Activated T-helper 9 cell treated with anti-CD3 and anti-CD28 coated beads, Interleukin-2, amount 50 U/mL, for 16 hours (primary cell): ENCODE data around the gene HRC.
A peak's percentile ranks its signal among the peaks of the same experiment; 100 is the strongest.
"Not testable (repeated sequence)": the region's sequence is repeated elsewhere in the genome, so short reads cannot be mapped to it uniquely, and the experiment has no call there.

Experiments
- DNase-seq: peaks from one replicate; pipeline ENCODE4 v3.0.0-alpha.2; 2020; ENCODE audit warnings: low read depth

Gene HRC

DNA sequence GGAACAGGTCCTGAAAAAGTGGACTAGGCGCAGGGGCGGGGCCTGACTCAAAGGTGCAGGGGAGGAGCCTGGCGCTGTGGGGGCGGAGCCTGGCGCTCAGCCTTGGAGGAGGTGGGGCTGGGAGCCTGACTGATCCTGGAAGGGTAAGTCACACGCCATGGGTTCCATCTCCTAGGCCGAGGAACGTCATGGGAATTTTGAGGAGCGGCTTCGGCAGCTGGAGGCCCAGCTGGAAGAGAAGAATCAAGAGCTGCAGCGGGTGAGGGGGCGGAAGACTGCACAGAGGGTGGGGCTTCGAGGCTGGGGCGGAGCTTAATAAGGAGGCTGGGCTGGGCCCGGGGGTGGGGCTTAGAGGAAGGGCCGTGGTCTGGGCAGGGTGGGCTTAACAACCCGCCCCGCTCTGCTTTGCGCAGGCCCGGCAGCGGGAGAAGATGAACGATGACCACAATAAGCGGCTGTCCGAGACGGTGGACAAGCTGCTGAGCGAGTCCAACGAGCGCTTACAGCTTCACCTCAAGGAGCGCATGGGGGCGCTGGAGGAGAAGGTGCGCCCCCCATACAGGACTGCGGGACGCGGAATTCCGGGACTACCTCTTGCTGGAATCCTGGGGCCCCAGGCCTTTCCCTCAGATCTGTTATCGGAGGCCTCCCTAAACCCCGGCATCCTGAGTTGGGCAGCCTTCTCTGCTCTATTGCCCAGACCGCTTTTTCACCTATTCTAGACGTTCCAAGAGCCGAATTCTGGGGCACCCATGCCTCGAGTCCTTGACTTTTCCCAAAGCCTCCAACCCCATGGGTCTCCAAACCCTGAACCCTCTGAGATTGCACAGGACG lies 21.4 kb downstream of the HRC start:
- peak; percentile 21 for DNase-seq

GRCh38 chr19:49132974-49133609 lies 22.1 kb downstream of the HRC start:
- no peak for DNase-seq

DNA sequence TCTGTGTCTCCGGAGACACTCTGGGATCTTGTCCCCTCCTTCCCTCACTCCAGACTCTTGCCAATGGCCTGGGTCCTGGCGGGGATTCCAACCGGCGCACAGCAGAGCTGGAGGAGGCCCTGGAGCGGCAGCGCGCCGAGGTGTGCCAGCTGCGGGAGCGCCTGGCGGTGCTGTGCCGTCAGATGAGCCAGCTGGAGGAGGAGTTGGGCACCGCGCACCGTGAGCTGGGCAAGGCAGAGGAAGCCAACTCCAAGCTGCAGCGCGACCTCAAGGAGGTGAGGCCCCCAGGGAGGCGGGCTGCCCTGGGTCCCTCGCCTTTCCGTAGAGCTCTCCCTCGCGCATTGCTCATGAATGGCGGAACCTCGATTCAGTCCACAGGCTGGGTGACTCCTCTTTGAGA lies 24.9 kb downstream of the HRC start:
- DNase-seq: no peak

DNA sequence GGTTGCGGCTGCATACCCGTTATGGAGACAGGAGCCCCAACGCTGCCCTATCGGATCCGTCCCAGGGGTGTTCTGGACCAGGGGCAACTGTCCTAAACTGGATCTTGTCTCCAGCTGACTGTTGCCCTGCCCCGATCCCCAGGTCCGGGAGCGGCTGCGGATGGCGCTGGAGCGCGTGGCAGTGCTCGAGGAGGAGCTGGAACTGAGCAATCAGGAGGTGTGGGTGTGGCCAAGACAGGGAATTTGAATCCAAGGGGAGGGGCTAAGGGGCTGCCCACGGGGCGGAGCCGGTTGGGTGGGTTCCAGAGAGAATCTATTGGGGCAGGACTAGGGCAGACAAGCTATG lies 26.0 kb downstream of the HRC start:
- DNase-seq: no peak

DNA sequence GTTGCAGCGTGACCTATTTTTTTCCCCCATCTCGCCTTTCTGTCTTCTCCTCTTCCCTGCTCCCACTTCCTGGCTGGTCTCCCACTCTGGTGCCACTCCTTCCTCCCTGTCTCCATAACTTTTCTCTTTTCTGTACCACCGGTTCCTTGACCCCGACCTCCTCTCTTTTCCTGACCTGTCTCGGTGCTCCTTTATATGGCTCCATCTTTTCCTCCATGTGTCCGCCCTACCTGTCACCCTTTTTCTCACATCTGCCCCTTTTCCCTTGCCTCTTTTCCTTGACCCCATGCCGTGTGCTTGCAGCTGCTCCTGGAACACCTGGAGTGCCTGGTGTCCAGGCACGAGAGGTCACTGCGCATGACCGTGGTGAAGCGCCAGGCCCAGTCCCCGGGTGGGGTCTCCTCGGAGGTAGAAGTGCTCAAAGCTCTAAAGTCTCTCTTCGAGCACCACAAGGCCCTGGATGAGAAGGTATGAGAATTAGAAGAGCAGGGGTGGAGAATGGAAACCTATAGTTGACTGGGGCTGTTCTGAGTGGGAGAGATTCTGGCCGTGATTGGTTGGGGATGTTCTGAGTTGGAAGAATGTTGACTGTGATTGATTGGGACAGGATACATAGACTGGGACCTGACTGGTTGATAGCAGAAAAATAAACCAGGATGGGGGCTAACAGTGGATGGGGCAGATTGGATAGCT lies 26.5 kb downstream of the HRC start:
- DNase-seq: no peak

- DNase-seq: peak; percentile 91
Observed at GRCh38 chr19:49127674-49128544, 27.3 kb downstream of the HRC start.

- not testable (repeated sequence) for DNase-seq
Observed at GRCh38 chr19:49127225-49127624, 28.0 kb downstream of the HRC start.

DNA sequence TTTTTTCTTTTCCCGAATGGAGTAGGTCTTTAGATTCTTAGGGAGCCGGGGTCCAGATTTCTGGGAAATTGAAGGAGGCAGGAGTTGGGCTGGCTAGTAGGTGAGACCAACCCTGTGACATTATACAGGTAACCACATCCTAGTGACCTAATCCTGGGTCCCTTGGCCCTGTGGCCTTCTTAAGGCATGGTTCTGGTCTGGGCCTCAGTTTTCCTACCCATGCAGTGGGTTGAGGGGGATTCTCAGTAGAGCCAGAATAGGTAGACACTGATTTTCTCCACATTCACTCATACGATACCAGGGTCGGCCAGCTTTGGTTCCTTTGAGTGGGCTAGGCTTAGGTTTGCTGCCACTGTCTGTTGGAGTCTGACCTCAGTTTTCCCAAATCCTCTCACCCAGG lies 28.6 kb downstream of the HRC start:
- no peak for DNase-seq

DNA sequence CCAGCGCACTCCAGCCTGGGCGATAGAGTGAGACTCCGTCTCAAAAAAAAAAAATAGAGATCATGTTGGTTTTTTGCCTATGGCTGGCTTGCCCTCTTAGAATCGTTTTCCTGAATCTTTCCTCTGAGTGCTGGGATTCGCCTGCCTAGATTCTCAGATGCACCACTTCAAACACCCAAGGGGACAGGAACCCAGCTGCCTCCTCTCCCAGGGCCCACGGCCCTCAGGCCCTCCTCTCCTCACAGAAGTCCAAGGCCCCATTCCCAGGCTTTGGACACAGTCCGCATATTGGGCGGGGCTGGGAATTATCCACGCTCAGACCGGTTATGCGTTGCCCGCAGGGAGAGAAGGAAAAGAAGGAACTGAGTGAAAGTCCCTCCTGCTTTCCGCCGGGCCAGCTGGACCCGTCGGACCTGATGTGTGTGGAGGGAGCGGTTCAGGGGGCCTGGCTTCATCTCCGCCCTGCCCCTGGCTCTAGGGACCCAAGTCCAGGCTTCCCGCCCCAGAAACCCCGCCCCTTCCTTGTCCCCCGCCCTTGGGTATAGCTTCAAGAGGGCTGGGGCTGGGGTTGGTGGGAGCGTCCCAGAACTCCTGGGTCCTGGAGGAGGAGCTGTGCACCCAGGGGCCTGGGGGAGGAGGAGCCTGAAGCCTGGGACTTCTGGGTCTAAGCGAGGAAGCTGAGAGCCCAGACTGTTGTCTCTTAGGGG lies 30.0 kb downstream of the HRC start:
- DNase-seq: no peak

DNA sequence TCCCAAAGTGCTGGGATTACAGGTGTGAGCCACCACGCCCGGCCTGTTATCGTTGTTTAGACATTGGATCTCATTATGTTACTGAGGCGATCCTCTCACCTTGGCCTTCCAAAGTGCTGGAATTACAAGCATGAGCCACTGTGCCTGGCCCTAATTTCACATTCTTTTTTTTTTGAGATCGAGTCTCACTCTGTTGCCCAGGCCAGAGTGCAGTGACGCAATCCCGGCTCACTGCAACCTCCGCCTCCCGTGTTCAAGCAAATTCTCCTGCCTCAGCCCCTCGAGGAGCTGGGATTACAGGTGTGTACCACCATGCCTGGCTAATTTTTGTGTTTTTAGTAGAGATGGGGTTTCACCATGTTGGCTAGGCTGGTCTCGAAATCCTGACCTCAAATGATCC lies 31.9 kb downstream of the HRC start:
- DNase-seq: not testable (repeated sequence)

DNA sequence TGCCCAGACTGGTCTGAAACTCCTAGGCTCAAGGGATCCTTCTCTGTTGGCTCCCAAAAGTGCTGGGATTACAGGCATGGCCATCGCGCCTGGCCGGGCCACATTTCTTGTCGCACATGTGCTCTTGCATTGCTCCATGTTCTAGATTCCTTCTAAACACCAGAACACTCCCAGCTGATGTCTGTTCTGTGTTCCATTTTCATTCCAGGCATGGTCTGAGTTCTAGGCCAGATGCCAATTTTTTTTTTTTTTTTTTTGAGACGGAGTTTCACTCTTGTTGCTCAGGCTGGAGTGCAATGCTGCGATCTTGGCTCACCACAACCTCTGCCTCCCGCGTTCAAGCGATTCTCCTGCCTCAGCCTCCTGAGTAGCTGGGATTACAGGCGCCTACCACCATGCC lies 33.4 kb downstream of the HRC start:
- not testable (repeated sequence) for DNase-seq

DNA sequence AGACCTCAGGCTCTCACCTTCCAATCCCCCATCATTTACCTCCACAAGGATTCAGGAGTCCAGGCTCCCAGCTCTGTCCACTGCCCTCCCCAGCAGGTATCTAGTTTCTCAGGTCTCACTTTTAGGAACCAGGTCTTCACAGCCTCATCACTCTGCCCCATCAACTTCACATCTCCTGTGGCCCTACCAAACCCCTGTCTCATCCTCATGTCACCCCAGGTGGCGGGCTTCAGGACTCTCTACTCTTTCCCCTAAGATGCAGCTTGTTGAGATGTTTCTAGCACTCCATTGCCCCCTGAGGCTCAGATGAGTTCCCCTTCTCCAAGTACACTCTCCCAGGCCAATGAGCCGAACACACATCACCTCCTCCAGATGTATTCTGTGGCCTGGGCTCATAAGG lies 34.3 kb downstream of the HRC start:
- no peak for DNase-seq

- no peak for DNase-seq
Observed at GRCh38 chr19:49120325-49120683, 34.9 kb downstream of the HRC start.

- peak; percentile 8 for DNase-seq
Observed at GRCh38 chr19:49119411-49120324, 35.5 kb downstream of the HRC start, which contains the start of gene PPFIA3. PPFIA3 (plus strand) TSS chr19:49119544; CDS start chr19:49127874, 8,330 bp downstream.

DNA sequence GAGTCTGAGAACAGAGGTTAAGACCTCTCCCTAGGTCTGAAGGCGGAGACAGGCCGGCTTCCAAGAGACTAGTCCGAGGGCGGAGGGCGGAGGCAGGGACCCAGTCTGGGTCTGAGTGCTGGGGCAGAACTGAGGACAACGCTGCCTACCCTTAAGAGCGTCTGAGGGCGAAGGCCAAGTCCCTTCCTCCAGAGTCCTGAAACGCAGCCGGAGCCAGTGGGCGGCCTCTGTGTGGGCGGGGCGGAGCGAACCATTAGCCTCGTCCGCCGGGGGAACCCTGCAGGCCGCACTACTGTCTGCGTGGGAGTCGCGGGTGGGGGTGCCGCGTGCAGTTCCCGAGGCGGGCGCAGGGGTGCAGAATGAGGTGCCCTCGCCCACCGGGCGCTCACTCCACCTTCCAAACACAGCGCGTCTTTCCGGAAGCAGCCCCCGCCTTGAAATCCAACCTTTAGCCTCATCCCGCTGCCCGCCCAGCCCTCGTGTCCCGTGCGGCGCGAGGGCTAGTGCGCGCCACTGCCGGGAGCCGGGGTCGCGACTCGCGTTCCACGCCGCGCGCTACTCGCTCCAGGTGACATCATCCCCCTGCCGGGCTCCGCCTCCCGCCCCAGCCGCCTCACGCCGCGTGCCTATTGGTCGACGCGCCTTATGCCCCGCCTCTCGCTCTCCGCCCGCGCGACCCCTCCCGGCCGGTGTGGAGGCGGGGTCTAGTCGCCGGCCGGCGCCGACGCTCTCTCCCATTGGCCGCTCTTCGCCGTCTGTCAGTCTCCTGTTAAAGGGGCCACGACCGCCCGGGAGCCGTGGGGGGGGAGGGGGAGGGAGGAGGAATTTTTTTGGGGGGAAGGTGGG lies 36.4 kb downstream of the HRC start, which contains the start of gene C19orf73:
Gene C19orf73 (minus strand): TSS at position 579 of the 846 bp plus-strand sequence. CDS start 121 bp downstream, at position 458.
- peak; percentile 93 for DNase-seq

DNA sequence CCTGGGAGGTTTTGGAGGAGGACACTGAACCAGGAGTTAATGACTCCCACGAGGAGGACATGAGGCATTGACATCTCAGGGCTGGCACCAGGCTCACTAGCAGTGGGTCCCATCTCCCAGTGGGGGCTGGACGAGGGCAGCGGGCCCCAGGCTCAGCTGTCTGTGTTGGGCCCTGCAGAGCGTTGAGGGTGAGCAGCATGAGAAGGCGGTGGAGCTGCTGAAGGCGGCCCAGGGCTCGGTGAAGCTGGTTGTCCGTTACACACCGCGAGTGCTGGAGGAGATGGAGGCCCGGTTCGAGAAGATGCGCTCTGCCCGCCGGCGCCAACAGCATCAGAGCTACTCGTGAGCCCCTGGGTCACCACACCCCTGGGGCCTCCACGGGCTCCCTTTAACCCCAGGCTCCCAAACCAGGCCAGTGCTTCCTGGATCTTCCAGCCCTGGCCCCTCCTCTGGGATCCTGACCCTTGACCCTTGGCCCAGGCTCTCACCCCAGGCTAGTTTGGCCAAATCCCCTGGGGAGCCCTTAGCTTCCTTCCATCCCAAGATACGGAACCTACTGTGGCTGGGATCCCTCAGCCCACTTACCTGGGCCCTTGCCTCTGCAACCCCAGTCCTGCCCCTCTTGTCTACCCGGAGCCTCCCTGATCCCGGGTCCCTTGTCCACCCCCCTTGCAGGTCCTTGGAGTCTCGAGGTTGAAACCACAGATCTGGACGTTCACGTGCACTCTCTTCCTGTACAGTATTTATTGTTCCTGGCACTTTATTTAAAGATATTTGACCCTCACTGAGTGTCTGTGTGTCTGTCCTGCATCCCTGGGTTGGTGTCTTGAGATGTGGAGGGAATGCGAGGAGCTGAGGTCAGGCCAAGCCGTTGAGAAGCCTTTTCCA lies 37.3 kb downstream of the HRC start:
- DNase-seq: no peak

GRCh38 chr19:49116544-49116943 lies 38.7 kb downstream of the HRC start:
- DNase-seq: no peak
